Medulla oblongata (tissue), 1 donor: Measurements from ENCODE around the gene NTSR1.
A peak's percentile ranks its signal among the peaks of the same experiment; 100 is the strongest.

Source experiments
- DNase-seq: peaks from one replicate; pipeline ENCODE4 v3.0.0-alpha.2; 2015; ENCODE audit errors: extremely low spot score

The NTSR1 gene

GRCh38 chr20:62694106-62694505, 14.5 kb upstream of the NTSR1 start:
- DNase-seq: no peak

- DNase-seq: no peak
Observed at GRCh38 chr20:62694868-62695267, 13.8 kb upstream of the NTSR1 start.

GRCh38 chr20:62695448-62696414, 12.9 kb upstream of the NTSR1 start:
- DNase-seq: no peak

GRCh38 chr20:62696434-62696957, 12.1 kb upstream of the NTSR1 start:
- DNase-seq: no peak

GRCh38 chr20:62696989-62697388, 11.6 kb upstream of the NTSR1 start:
- peak; percentile 23 for DNase-seq

GRCh38 chr20:62697468-62697912, 11.1 kb upstream of the NTSR1 start:
- DNase-seq: peak; percentile 86

- DNase-seq: no peak
Observed at GRCh38 chr20:62698231-62698630, 10.4 kb upstream of the NTSR1 start.

- no peak for DNase-seq
Observed at GRCh38 chr20:62699296-62699695, 9.3 kb upstream of the NTSR1 start.

GRCh38 chr20:62699741-62700140, 8.9 kb upstream of the NTSR1 start:
- DNase-seq: no peak

GRCh38 chr20:62700261-62700930, 8.2 kb upstream of the NTSR1 start:
- DNase-seq: no peak

GRCh38 chr20:62701161-62702012, 7.2 kb upstream of the NTSR1 start:
- no peak for DNase-seq

GRCh38 chr20:62702013-62702300, 6.7 kb upstream of the NTSR1 start:
- no peak for DNase-seq

- no peak for DNase-seq
Observed at GRCh38 chr20:62702895-62703852, 5.5 kb upstream of the NTSR1 start.

- DNase-seq: no peak
Observed at GRCh38 chr20:62703853-62704228, 4.8 kb upstream of the NTSR1 start.

GRCh38 chr20:62704341-62704948, 4.2 kb upstream of the NTSR1 start:
- DNase-seq: peak; percentile 39

- DNase-seq: no peak
Observed at GRCh38 chr20:62705627-62706026, 3.0 kb upstream of the NTSR1 start.

- no peak for DNase-seq
Observed at GRCh38 chr20:62706344-62706743, 2.3 kb upstream of the NTSR1 start.

GRCh38 chr20:62706857-62707256, 1.8 kb upstream of the NTSR1 start:
- DNase-seq: no peak

GRCh38 chr20:62707276-62707920, 1.2 kb upstream of the NTSR1 start:
- no peak for DNase-seq
